SU-DHL-6 (cell line): Measurements from ENCODE around the gene SIM2.

ENCODE experiments used
- H2AFZ ChIP-seq: fragments of 200-600 bp; sonication (generic); 2 replicates; pipeline ENCODE4 v1.6.1; 2014; ENCODE audit warnings: low read depth, mild to moderate bottlenecking, moderate library complexity, mixed read lengths, antibody characterized with exemption, low read length; ENCODE audit not compliant: severe bottlenecking
- H3F3A ChIP-seq: fragments of 200-600 bp; shearing (Covaris generic); 2 replicates; pipeline ENCODE4 v1.6.0; 2016; ENCODE audit warnings: antibody characterized with exemption, mild to moderate bottlenecking; ENCODE audit not compliant: insufficient read depth
- H3K27ac ChIP-seq: fragments of 200-600 bp; sonication (generic); 2 replicates; pipeline ENCODE4 v1.5.1; 2016; ENCODE audit warnings: low read depth, mild to moderate bottlenecking, low read length, moderate library complexity, mixed read lengths
- H3K27me3 ChIP-seq: fragments of 200-600 bp; sonication (generic), shearing (Covaris generic); 2 replicates; pipeline ENCODE4 v1.6.0; 2014; ENCODE audit warnings: mild to moderate bottlenecking, low read length
- H3K36me3 ChIP-seq: fragments of 200-600 bp; sonication (generic); 2 replicates; pipeline ENCODE4 v1.6.1; 2014; ENCODE audit warnings: mild to moderate bottlenecking, low read length, mixed read lengths
- H3K4me2 ChIP-seq: fragments of 300-600, 200-600 bp; shearing (Covaris generic), sonication (generic); 2 replicates; pipeline ENCODE4 v1.6.0; 2014; ENCODE audit warnings: low read length, low read depth, mild to moderate bottlenecking; ENCODE audit not compliant: poor library complexity, severe bottlenecking
- H3K4me3 ChIP-seq: fragments of 200-600 bp; sonication (generic); 2 replicates; pipeline ENCODE4 v1.5.1; 2014; ENCODE audit warnings: antibody characterized with exemption, low read length, mild to moderate bottlenecking, mixed read lengths; ENCODE audit not compliant: insufficient read depth, poor library complexity, severe bottlenecking
- H3K79me2 ChIP-seq: fragments of 200-600 bp; sonication (generic); 2 replicates; pipeline ENCODE4 v1.6.1; 2014; ENCODE audit warnings: mild to moderate bottlenecking, low read length, moderate library complexity; ENCODE audit not compliant: insufficient read depth
- H3K9ac ChIP-seq: fragments of 200-600 bp; sonication (generic); 2 replicates; pipeline ENCODE4 v1.7.0; 2014; ENCODE audit warnings: mild to moderate bottlenecking, low read length
- H3K9me2 ChIP-seq: fragments of 200-600 bp; sonication (generic); replicated peaks from 2 replicates; pipeline ENCODE4 v1.6.1; 2014; ENCODE audit warnings: low read length; ENCODE audit not compliant: insufficient read depth
- H3K9me3 ChIP-seq: fragments of 200-600 bp; sonication (generic); 2 replicates; pipeline ENCODE4 v1.6.1; 2014; ENCODE audit warnings: low read length, mixed read lengths; ENCODE audit not compliant: insufficient read depth
- H4K20me1 ChIP-seq: fragments of 200-600 bp; sonication (generic); 2 replicates; pipeline ENCODE4 v1.6.1; 2014; ENCODE audit warnings: low read depth, mild to moderate bottlenecking, antibody characterized with exemption, low read length, moderate library complexity, mixed read lengths
- EZH2phosphoT487 ChIP-seq: fragments of 200-600 bp; sonication (generic), shearing (Covaris generic); conservative IDR thresholded peaks from 2 replicates; pipeline ENCODE4 v1.6.1; 2018; ENCODE audit warnings: mild to moderate bottlenecking, antibody characterized with exemption, low read length, moderate library complexity, mixed read lengths
- TF ChIP-seq, protein P1 (sequence below): fragments of 200-600 bp; sonication (generic); IDR thresholded peaks from one replicate; pipeline ENCODE4 v1.5.1; 2017; ENCODE audit warnings: antibody characterized with exemption, mild to moderate bottlenecking, low read length, moderate library complexity; ENCODE audit not compliant: insufficient read depth, poor library complexity, severe bottlenecking

SIM2 gene

DNA sequence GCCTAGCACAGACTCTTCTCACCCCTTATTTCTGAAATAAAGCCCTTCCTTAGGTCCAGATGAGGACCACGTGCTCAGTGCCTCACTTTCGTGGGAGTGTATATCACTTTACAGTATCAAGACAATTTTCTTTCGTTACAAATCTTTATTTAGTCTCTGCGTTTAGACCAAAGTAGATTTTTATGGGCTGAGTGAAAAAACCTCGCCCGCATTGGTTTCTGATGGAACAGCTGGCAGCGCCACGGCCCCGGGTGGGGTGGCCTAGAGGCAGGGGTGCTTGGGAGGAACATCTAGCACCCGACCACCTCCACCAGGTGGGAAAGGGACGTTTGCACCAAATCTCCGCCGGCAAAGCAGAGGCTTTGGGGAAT, 7.6 kb downstream of the SIM2 start:
- no peak for TF ChIP-seq EZH2phosphoT487
- TF ChIP-seq, protein P1, sequence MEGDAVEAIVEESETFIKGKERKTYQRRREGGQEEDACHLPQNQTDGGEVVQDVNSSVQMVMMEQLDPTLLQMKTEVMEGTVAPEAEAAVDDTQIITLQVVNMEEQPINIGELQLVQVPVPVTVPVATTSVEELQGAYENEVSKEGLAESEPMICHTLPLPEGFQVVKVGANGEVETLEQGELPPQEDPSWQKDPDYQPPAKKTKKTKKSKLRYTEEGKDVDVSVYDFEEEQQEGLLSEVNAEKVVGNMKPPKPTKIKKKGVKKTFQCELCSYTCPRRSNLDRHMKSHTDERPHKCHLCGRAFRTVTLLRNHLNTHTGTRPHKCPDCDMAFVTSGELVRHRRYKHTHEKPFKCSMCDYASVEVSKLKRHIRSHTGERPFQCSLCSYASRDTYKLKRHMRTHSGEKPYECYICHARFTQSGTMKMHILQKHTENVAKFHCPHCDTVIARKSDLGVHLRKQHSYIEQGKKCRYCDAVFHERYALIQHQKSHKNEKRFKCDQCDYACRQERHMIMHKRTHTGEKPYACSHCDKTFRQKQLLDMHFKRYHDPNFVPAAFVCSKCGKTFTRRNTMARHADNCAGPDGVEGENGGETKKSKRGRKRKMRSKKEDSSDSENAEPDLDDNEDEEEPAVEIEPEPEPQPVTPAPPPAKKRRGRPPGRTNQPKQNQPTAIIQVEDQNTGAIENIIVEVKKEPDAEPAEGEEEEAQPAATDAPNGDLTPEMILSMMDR, result no peak
- Histone ChIP-seq H3K9ac (no peak overlapping the region), H2AFZ (no peak overlapping the region), H3K4me2 (no peak overlapping the region), H3K9me3 (no peaks in the 10 kb centered on the region), H3K27ac (no peak overlapping the region), H3K9me2 (no peaks in the 10 kb centered on the region), H3K4me3 (no peak overlapping the region), H3K36me3 (no peaks in the 10 kb centered on the region), H3F3A (no peaks in the 10 kb centered on the region), H4K20me1 (no peaks in the 10 kb centered on the region), H3K79me2 (no peaks in the 10 kb centered on the region), H3K27me3 (no peaks in the 10 kb centered on the region)

DNA sequence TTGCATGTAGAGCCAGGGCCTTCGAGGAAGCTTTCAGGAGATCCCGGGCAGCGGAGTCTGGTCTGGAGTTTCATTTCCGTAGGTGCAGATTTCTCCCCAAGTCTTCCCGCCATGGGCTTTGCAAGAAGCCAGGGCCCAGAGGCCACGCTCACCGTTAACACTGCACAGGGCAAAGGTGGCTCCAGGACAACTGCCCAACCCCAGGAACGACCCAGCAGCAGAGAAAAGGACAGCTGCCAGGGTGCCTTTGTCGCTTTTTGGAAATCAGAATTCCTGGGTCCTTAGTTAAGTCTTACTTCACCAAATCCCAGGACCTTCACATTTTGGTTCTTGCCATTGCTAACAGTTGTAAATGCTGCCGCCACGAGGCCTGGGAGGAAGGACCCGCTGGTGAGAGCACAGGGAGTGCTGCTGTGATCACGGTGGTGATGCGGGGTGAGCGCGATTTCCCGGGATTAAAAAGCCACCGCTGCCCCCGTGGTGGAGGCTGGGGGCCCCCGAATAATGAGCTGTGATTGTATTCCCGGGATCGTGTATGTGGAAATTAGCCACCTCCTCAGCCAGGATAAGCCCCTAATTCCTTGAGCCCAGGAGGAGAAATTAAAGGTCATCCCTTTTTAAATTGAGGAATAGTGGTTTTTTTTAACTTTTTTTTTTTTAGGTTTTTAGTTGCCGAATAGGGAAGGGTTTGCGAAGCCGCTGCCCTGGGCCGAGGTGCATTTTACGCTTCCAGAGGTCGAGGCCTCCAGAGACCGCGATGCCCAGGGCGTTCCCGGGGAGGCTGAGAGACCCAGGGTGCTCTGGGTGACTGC, 8.2 kb downstream of the SIM2 start:
- H2AFZ ChIP-seq, result no peak overlapping the region
- H3K4me3 ChIP-seq, result no peak overlapping the region
- H4K20me1 ChIP-seq, result no peaks in the 10 kb centered on the region
- TF ChIP-seq EZH2phosphoT487, result no peak
- TF ChIP-seq, protein P1, result no peak
- no peaks in the 10 kb centered on the region for H3F3A ChIP-seq
- no peaks in the 10 kb centered on the region for H3K9me2 ChIP-seq
- H3K27me3 ChIP-seq, result no peaks in the 10 kb centered on the region
- H3K79me2 ChIP-seq, result no peaks in the 10 kb centered on the region
- no peaks in the 10 kb centered on the region for H3K9me3 ChIP-seq
- H3K27ac ChIP-seq, result no peak overlapping the region
- no peaks in the 10 kb centered on the region for H3K36me3 ChIP-seq
- no peak overlapping the region for H3K4me2 ChIP-seq
- no peak overlapping the region for H3K9ac ChIP-seq

DNA sequence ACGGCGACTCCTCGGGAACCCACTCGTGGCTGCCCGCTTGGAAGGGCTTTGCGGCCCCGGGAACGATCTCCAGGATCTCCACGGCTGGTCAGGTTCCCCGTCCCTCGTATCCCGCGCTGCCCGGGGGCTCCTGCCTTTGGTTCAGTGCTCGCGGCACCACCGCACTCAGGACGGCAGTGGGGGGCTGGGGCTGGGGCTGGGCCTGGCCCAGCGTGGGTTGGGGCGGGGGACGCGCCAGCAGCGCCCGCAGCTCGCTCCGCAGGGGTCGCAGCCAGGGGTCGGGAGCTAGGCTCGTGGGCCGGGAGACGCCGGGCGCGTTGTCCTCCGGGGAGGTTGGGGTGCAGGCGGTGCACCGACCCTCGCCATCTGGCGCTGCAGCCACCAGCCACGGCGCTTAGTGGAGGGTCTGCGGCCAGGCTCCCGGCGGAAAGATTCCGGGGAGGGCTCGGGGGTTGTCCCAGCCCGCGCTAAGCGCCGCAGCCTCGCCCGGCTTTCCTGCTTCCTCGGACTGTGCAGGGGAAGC, 8.9 kb downstream of the SIM2 start:
- Histone ChIP-seq H4K20me1 (no peaks in the 10 kb centered on the region), H3K27me3 (no peaks in the 10 kb centered on the region), H3K4me2 (no peak overlapping the region), H3K79me2 (no peaks in the 10 kb centered on the region), H3K36me3 (no peaks in the 10 kb centered on the region), H3K9me3 (no peaks in the 10 kb centered on the region), H3K9ac (no peak overlapping the region), H2AFZ (no peak overlapping the region), H3F3A (no peaks in the 10 kb centered on the region), H3K4me3 (no peak overlapping the region), H3K9me2 (no peaks in the 10 kb centered on the region), H3K27ac (no peak overlapping the region)
- no peak for TF ChIP-seq EZH2phosphoT487
- TF ChIP-seq, protein P1, result no peak
